HepG2 (cell line): ENCODE measurements around the gene BBC3. TPM values are rescaled to one million over a fixed set of nuclear protein-coding genes. Genes with fewer than 3 reads are reported as not detected.

ENCODE experiments used
- DPF2 ChIP-seq: sonication (generic); formaldehyde crosslinking; IDR thresholded peaks from 2 replicates; pipeline ENCODE4 v1.4.0; 2020; ENCODE audit warnings: mild to moderate bottlenecking, low read depth, missing genetic modification reagents, borderline replicate concordance
- GABPB1 ChIP-seq: IDR thresholded peaks from 2 replicates; pipeline ENCODE4 v1.6.1; 2016; ENCODE audit warnings: mild to moderate bottlenecking, missing genetic modification reagents, moderate library complexity, missing compliant biosample characterization
- HNRNPK ChIP-seq: fragments of 200-400 bp; formaldehyde crosslinking; IDR thresholded peaks from 2 replicates; pipeline ENCODE4 v1.6.1; 2018; ENCODE audit warnings: low read length, low read depth, moderate library complexity, mild to moderate bottlenecking; ENCODE audit not compliant: poor library complexity, severe bottlenecking
- MED13 ChIP-seq: sonication (generic); formaldehyde crosslinking; IDR thresholded peaks from 2 replicates; pipeline ENCODE4 v1.5.0; 2020; ENCODE audit warnings: missing genetic modification reagents
- MEF2D ChIP-seq: sonication (generic); formaldehyde crosslinking; IDR thresholded peaks from 2 replicates; pipeline ENCODE4 v1.5.1; 2020; ENCODE audit warnings: mild to moderate bottlenecking, missing genetic modification reagents
- MXD4 ChIP-seq: IDR thresholded peaks from 2 replicates; pipeline ENCODE4 v1.6.1; 2016; ENCODE audit warnings: mild to moderate bottlenecking, missing biosample characterization, missing genetic modification reagents
- ONECUT2 ChIP-seq: sonication (generic); formaldehyde crosslinking; IDR thresholded peaks from 2 replicates; pipeline ENCODE4 v1.4.0; 2020; ENCODE audit warnings: missing genetic modification reagents
- PBX2 ChIP-seq: IDR thresholded peaks from 2 replicates; pipeline ENCODE4 v1.6.1; 2016; ENCODE audit warnings: control low read depth
- PITX1 ChIP-seq: sonication (generic); formaldehyde crosslinking; IDR thresholded peaks from 2 replicates; pipeline ENCODE4 v1.5.1; 2020; ENCODE audit warnings: mild to moderate bottlenecking, missing genetic modification reagents
- ZBTB7B ChIP-seq: sonication (generic); formaldehyde crosslinking; IDR thresholded peaks from 2 replicates; pipeline ENCODE4 v1.4.0; 2020; ENCODE audit warnings: missing genetic modification reagents
- ZMAT3 ChIP-seq: sonication (generic); formaldehyde crosslinking; conservative IDR thresholded peaks from 2 replicates; pipeline ENCODE4 v1.7.0; 2021; ENCODE audit warnings: missing genetic modification reagents
- ZNF121 ChIP-seq: sonication (generic); formaldehyde crosslinking; IDR thresholded peaks from 2 replicates; pipeline ENCODE4 v1.5.0; 2020; ENCODE audit warnings: mild to moderate bottlenecking, missing genetic modification reagents
- ZNF407 ChIP-seq: sonication (generic); formaldehyde crosslinking; IDR thresholded peaks from one replicate; pipeline ENCODE4 v1.5.1; 2020; ENCODE audit warnings: mild to moderate bottlenecking, missing genetic modification reagents; ENCODE audit errors: not compliant biosample characterization
- ZNF441 ChIP-seq: sonication (generic); formaldehyde crosslinking; IDR thresholded peaks from 2 replicates; pipeline ENCODE4 v1.7.0; 2021; ENCODE audit warnings: missing genetic modification reagents, borderline replicate concordance
- ZNF709 ChIP-seq: sonication (generic); formaldehyde crosslinking; IDR thresholded peaks from 2 replicates; pipeline ENCODE4 v1.5.0; 2020; ENCODE audit warnings: mild to moderate bottlenecking, missing genetic modification reagents
- polyA plus RNA-seq, 8 experiments: library from polyadenylated mRNA; depleted of rRNA in 3 of 8; stranded (reverse) in 7 of 8; unstranded in 1 of 8; fragments of >200 nt; fragmentation: Illumina TruSeq in 4 of 8; extraction: Trizol in 4 of 8; gene quantifications; 2 replicates each; pipeline versions ENCODE4 v1.2.1 to v1.2.3, GENCODE V29; 2011 to 2016; ENCODE audit warnings: low read depth in 4 of 8, missing spikeins in 1 of 8, mixed read lengths in 1 of 8; ENCODE audit not compliant: insufficient read depth in 1 of 8
- total RNA-seq, 5 experiments: library from RNA; depleted of rRNA; stranded (reverse); fragments of >200 nt; fragmentation: Illumina TruSeq; extraction: Trizol; gene quantifications; 2 replicates each; pipeline ENCODE4 v1.2.3, GENCODE V29; 2016; ENCODE audit warnings: low read depth in 1 of 5
- TF ChIP-seq, protein P1 (sequence below): sonication (generic); formaldehyde crosslinking; IDR thresholded peaks from 2 replicates; pipeline ENCODE4 v1.8.0; 2022; ENCODE audit warnings: mild to moderate bottlenecking, missing genetic modification reagents; ENCODE audit not compliant: insufficient replicate concordance

BBC3 gene
- total and polyA plus RNA-seq, 2 of the 13 experiments (the other 11 are each of a cell fraction or from before 2014, with no cell fraction given), result 6.1 to 8.8 TPM

DNA sequence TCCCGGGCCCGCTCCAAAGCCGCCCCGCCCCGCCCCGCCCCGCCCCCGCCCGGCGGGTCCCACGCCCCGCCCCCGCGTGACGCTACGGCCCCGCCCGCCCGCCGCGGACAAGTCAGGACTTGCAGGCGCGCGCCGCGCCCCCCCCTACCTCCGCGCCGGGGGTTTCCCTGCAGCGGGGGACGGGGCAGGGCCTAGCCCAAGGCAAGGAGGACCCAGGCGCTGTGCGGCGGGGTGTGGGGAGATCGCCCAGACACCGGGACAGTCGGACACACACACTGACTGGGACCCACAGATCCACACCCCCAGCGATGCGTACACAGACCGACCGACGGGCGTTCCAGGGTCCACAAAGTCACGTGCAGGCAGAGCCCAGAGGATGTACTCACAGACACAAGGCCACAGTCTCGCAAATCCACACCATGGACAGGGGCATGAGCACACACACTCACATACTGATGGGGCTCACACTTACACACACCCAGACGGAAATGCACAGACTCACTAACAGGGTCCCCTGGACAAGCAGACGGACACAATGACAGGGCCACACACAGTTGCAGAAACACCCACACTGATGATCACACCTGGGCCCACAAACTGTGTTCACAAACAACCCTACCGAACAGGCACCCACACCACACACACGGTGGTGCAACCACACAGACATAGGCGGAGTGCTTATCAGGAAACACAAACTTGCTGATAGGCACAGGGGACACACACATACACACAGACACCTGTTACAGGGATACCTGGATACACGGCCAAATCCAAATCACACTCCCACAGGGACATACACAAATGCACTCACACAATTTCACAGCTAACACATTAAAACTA is 436 bp upstream of the BBC3 start (continued):
- TF ChIP-seq, protein P1, sequence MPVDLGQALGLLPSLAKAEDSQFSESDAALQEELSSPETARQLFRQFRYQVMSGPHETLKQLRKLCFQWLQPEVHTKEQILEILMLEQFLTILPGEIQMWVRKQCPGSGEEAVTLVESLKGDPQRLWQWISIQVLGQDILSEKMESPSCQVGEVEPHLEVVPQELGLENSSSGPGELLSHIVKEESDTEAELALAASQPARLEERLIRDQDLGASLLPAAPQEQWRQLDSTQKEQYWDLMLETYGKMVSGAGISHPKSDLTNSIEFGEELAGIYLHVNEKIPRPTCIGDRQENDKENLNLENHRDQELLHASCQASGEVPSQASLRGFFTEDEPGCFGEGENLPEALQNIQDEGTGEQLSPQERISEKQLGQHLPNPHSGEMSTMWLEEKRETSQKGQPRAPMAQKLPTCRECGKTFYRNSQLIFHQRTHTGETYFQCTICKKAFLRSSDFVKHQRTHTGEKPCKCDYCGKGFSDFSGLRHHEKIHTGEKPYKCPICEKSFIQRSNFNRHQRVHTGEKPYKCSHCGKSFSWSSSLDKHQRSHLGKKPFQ (CRISPR knock-in tag), result peak; percentile 67
- TF ChIP-seq ONECUT2 (CRISPR knock-in tag) (peak; percentile 32; the same call in 1 of the 2 replicates), PITX1 (CRISPR knock-in tag) (0 out of 2 replicates have a peak, but pooled peaks have one; percentile 27), ZNF121 (CRISPR knock-in tag) (0 out of 2 replicates have a peak, but pooled peaks have one; percentile 21), PBX2 (CRISPR knock-in tag) (no peak), ZNF407 (CRISPR knock-in tag) (peak; percentile 44), MXD4 (CRISPR knock-in tag) (no peak; the same call in 1 of the 2 replicates), ZMAT3 (CRISPR knock-in tag) (no peak; the same call in 1 of the 2 replicates), MED13 (CRISPR knock-in tag) (no peak; the same call in 1 of the 2 replicates), DPF2 (CRISPR knock-in tag) (0 out of 2 replicates have a peak, but pooled peaks have one; percentile 33), ZNF709 (CRISPR knock-in tag) (peak; percentile 82), GABPB1 (CRISPR knock-in tag) (peak; percentile 64), ZNF441 (CRISPR knock-in tag) (no peak), ZBTB7B (peak; percentile 65; the same call in 1 of the 2 replicates), HNRNPK (no peak), MEF2D (peak; percentile 16; the same call in 1 of the 2 replicates)
